Fibroblast of skin of left biceps (primary cell): Measurements from ENCODE around the gene NKAIN4.

Experiments
- DNase-seq, 2 experiments: peaks; one replicate each; pipeline ENCODE4 v3.0.0-alpha.2; 2013; ENCODE audit warnings: low read depth in 2 of 2

NKAIN4 gene

GRCh38 chr20:63274381-63275228 lies 20.3 kb upstream of the NKAIN4 start:
- DNase-seq, result no peak

- peak; percentile 9 to 13 for DNase-seq
These were observed 19.5 kb upstream of the NKAIN4 start for GRCh38 chr20:63273635-63274380.

GRCh38 chr20:63273059-63273579 lies 18.9 kb upstream of the NKAIN4 start:
- DNase-seq, result no peak

GRCh38 chr20:63272105-63273058 lies 18.1 kb upstream of the NKAIN4 start, which contains the start of gene ARFGAP1:
Gene ARFGAP1, plus strand, starts transcription at chr20:63272813. Its CDS starts 2,768 bp downstream, at chr20:63275581.
- peak; percentile 44 to 59 for DNase-seq

GRCh38 chr20:63270606-63271325 lies 16.5 kb upstream of the NKAIN4 start:
- no peak for DNase-seq

GRCh38 chr20:63269724-63270123 lies 15.5 kb upstream of the NKAIN4 start:
- no peak for DNase-seq

GRCh38 chr20:63268671-63269439 lies 14.6 kb upstream of the NKAIN4 start:
- no peak for DNase-seq

GRCh38 chr20:63268256-63268655 lies 14.0 kb upstream of the NKAIN4 start:
- no peak for DNase-seq

- DNase-seq, result no peak
These were observed 13.4 kb upstream of the NKAIN4 start for GRCh38 chr20:63267691-63268090.

GRCh38 chr20:63265891-63266515 lies 11.7 kb upstream of the NKAIN4 start:
- peak in 1 of 2 experiments; percentile 6 for DNase-seq

- DNase-seq, result no peak
These were observed 10.3 kb upstream of the NKAIN4 start for GRCh38 chr20:63264519-63264918.

GRCh38 chr20:63264000-63264399 lies 9.7 kb upstream of the NKAIN4 start:
- DNase-seq, result no peak

- DNase-seq, result no peak
These were observed 8.6 kb upstream of the NKAIN4 start for GRCh38 chr20:63262836-63263235.

GRCh38 chr20:63261795-63262528 lies 7.7 kb upstream of the NKAIN4 start:
- no peak for DNase-seq

- DNase-seq, result no peak
These were observed 7.0 kb upstream of the NKAIN4 start for GRCh38 chr20:63261060-63261794.

- no peak for DNase-seq
These were observed 6.3 kb upstream of the NKAIN4 start for GRCh38 chr20:63260521-63260920.

- DNase-seq, result no peak
These were observed 5.6 kb upstream of the NKAIN4 start for GRCh38 chr20:63259734-63260460.
